IMR-90 (cell line): Measurements from ENCODE around the gene MIOX. TPM values are rescaled to one million over a fixed set of nuclear protein-coding genes. Genes with fewer than 3 reads are reported as not detected.

Experiments used
- ATAC-seq: fragments of 200-7000 bp; cut with Tn5 transposase; 2 replicates; pipeline ENCODE4 v1.9.1; 2020; ENCODE audit warnings: low read depth, mild to moderate bottlenecking, moderate library complexity
- BruUV-seq: library from RNA; stranded (reverse); fragments of 400-500 nt; replicated peaks from 2 replicates; lab custom pipeline; 2021; lab: Mats Ljungman, UMichigan
- CTCF ChIA-PET: fragments of 300-600 bp; formaldehyde crosslinking; extraction: SDS; loops from one replicate; lab custom pipeline; 2021; ENCODE audit warnings: antibody characterized with exemption; lab: Yijun Ruan, JAX
- POLR2A ChIA-PET: fragments of 300-600 bp; sonication (Branson Sonifier 250); formaldehyde crosslinking; loops from one replicate; lab custom pipeline; 2022; ENCODE audit warnings: antibody characterized with exemption; ENCODE audit not compliant: unreplicated experiment; lab: Charles Lee
- DNase-seq: peaks from one replicate; pipeline ENCODE4 v3.0.0; 2013
- H2AFZ ChIP-seq: replicated peaks from 2 replicates; pipeline ENCODE3; 2013; ENCODE audit warnings: low read length, mild to moderate bottlenecking; ENCODE audit not compliant: poor library complexity
- H2AK5ac ChIP-seq: 2 replicates; pipeline ENCODE4 v1.6.1; 2013; ENCODE audit warnings: low read depth, low read length, inconsistent platforms
- H2AK9ac ChIP-seq: replicated peaks from 2 replicates; pipeline ENCODE3; 2013; ENCODE audit warnings: mild to moderate bottlenecking, low read depth, low read length, moderate library complexity; ENCODE audit not compliant: poor library complexity
- H2BK120ac ChIP-seq: 2 replicates; pipeline ENCODE4 v1.6.1; 2013; ENCODE audit warnings: low read depth, low read length, inconsistent platforms
- H2BK15ac ChIP-seq: 3 replicates; pipeline ENCODE4 v1.6.1; 2013; ENCODE audit warnings: low read depth, low read length, inconsistent platforms
- H2BK20ac ChIP-seq: 2 replicates; pipeline ENCODE4 v1.6.1; 2013; ENCODE audit warnings: low read depth, mild to moderate bottlenecking, inconsistent platforms, low read length, moderate library complexity
- H2BK5ac ChIP-seq: 2 replicates; pipeline ENCODE4 v1.6.1; 2013; ENCODE audit warnings: mild to moderate bottlenecking, low read depth, low read length, inconsistent platforms; ENCODE audit not compliant: poor library complexity, severe bottlenecking
- H3K14ac ChIP-seq: replicated peaks from 2 replicates; pipeline ENCODE4 v1.6.1; 2013; ENCODE audit warnings: low read depth, low read length, inconsistent platforms
- H3K18ac ChIP-seq: 2 replicates; pipeline ENCODE4 v1.6.1; 2013; ENCODE audit warnings: low read depth, low read length, control low read depth
- H3K23ac ChIP-seq: 2 replicates; pipeline ENCODE4 v1.6.1; 2013; ENCODE audit warnings: low read depth, low read length, inconsistent platforms
- H3K27ac ChIP-seq: 2 replicates; pipeline ENCODE4 v1.5.1; 2013; ENCODE audit warnings: mild to moderate bottlenecking, control low read depth, low read length; ENCODE audit not compliant: insufficient read depth
- H3K27me3 ChIP-seq: 2 replicates; pipeline ENCODE4 v1.6.1; 2013; ENCODE audit warnings: low read length; ENCODE audit not compliant: control insufficient read depth, insufficient read depth
- H3K36me3 ChIP-seq: 2 replicates; pipeline ENCODE4 v1.6.1; 2013; ENCODE audit warnings: low read length, mixed read lengths; ENCODE audit not compliant: control insufficient read depth, insufficient read depth
- H3K4ac ChIP-seq: 2 replicates; pipeline ENCODE4 v1.6.1; 2013; ENCODE audit warnings: low read depth, low read length, inconsistent platforms
- H3K4me1 ChIP-seq: 2 replicates; pipeline ENCODE4 v1.6.1; 2013; ENCODE audit warnings: low read length, mixed read lengths; ENCODE audit not compliant: control insufficient read depth, insufficient read depth
- H3K4me2 ChIP-seq: 2 replicates; pipeline ENCODE4 v1.6.1; 2013; ENCODE audit warnings: low read depth, mild to moderate bottlenecking, control low read depth, low read length, moderate library complexity
- H3K4me3 ChIP-seq: 2 replicates; pipeline ENCODE4 v1.5.1; 2013; ENCODE audit warnings: low read depth, mild to moderate bottlenecking, control low read depth, low read length, moderate library complexity; ENCODE audit not compliant: insufficient read depth
- H3K56ac ChIP-seq: 2 replicates; pipeline ENCODE4 v1.6.1; 2013; ENCODE audit warnings: low read length, inconsistent platforms; ENCODE audit not compliant: insufficient read depth; ENCODE audit errors: extremely low read depth
- H3K79me1 ChIP-seq, 2 experiments: 2 replicates each; pipeline ENCODE4 v1.6.1; 2013; ENCODE audit warnings: low read length in 2 of 2, inconsistent platforms in 1 of 2, low read depth in 1 of 2
- H3K9ac ChIP-seq: 2 replicates; pipeline ENCODE4 v1.6.1; 2013; ENCODE audit warnings: low read depth, low read length, control low read depth
- H3K9me1 ChIP-seq: 2 replicates; pipeline ENCODE4 v1.6.1; 2013; ENCODE audit warnings: low read length, inconsistent platforms; ENCODE audit not compliant: insufficient read depth
- H3K9me3 ChIP-seq: 2 replicates; pipeline ENCODE4 v1.6.1; 2013; ENCODE audit warnings: low read length; ENCODE audit not compliant: control insufficient read depth, insufficient read depth
- H4K20me1 ChIP-seq: 2 replicates; pipeline ENCODE4 v1.6.1; 2013; ENCODE audit warnings: low read length, inconsistent platforms; ENCODE audit not compliant: insufficient read depth
- H4K5ac ChIP-seq: 2 replicates; pipeline ENCODE4 v1.6.1; 2013; ENCODE audit warnings: mild to moderate bottlenecking, low read depth, low read length, control low read depth
- H4K8ac ChIP-seq, 2 experiments: 2 replicates each; pipeline ENCODE4 v1.6.1; 2013; ENCODE audit warnings: low read depth in 2 of 2, low read length in 2 of 2, control low read depth in 1 of 2, inconsistent platforms in 1 of 2
- H4K91ac ChIP-seq: 2 replicates; pipeline ENCODE4 v1.6.1; 2013; ENCODE audit warnings: low read depth, low read length, inconsistent platforms; ENCODE audit not compliant: insufficient read depth
- BHLHE40 ChIP-seq: fragments of 150-350 bp; IDR thresholded peaks from 2 replicates; pipeline ENCODE4 v1.6.1; 2016; ENCODE audit warnings: mild to moderate bottlenecking, low read depth, low read length
- CEBPB ChIP-seq: IDR thresholded peaks from 2 replicates; pipeline ENCODE4 v1.6.1; 2012; ENCODE audit warnings: low read depth, low read length, improper control_type of control experiment
- MAZ ChIP-seq: IDR thresholded peaks from 2 replicates; pipeline ENCODE4 v1.6.1; 2012; ENCODE audit warnings: low read depth, mild to moderate bottlenecking, low read length, improper control_type of control experiment, moderate library complexity, borderline replicate concordance
- RAD21 ChIP-seq: IDR thresholded peaks from 2 replicates; pipeline ENCODE4 v1.6.1; 2012; ENCODE audit warnings: low read length, improper control_type of control experiment
- SMC3 ChIP-seq: fragments of 150-350 bp; IDR thresholded peaks from 2 replicates; pipeline ENCODE4 v1.6.1; 2016; ENCODE audit warnings: low read depth, mild to moderate bottlenecking, antibody characterized with exemption, low read length, moderate library complexity
- WGBS, 2 experiments: methylation state at CpG; one replicate each; pipeline versions ENCODE4 v1.1.5 to v1.1.7; 2013; ENCODE audit warnings: missing lambda C conversion rate in 2 of 2; ENCODE audit not compliant: insufficient read length in 1 of 2; ENCODE audit errors: extremely low coverage in 2 of 2; 5-methylcytosine and 5-hydroxymethylcytosine counted together
- dilution Hi-C: fragments of 300-500 bp; cut with HindIII; formaldehyde crosslinking; loops from one replicate; pipeline ENCODE4 v1.14.3; 2018; ENCODE audit warnings: low sequenced_read_pairs; ENCODE audit not compliant: unreplicated experiment
- in situ Hi-C: fragments of 300-500 bp; cut with MboI; formaldehyde crosslinking; loops from 3 replicates; pipeline ENCODE4 v1.14.3; 2019; ENCODE audit warnings: low sequenced_read_pairs, inconsistent platforms, mixed read lengths
- intact Hi-C: fragments of 100-400 bp; cut with micrococcal nuclease; formaldehyde crosslinking; loops from 2 replicates; pipeline ENCODE4 v1.10.0; 2022
- polyA plus RNA-seq, 3 experiments: library from polyadenylated mRNA; depleted of rRNA; stranded (reverse); fragments of >200 nt; gene quantifications; 2 replicates each; pipeline ENCODE4 v1.2.3, GENCODE V29; 2012; ENCODE audit warnings: low replicate concordance in 1 of 3
- total RNA-seq: library from RNA; depleted of rRNA; stranded (reverse); fragments of >200 nt; gene quantifications from 2 replicates; pipeline ENCODE4 v1.2.3, GENCODE V29; 2012
- TF ChIP-seq, protein P1 (sequence below): conservative IDR thresholded peaks from 2 replicates; pipeline ENCODE4 v1.5.1; 2012; ENCODE audit warnings: mild to moderate bottlenecking, low read depth, low read length, improper control_type of control experiment
- TF ChIP-seq, protein P2 (sequence below): fragments of 150-350 bp; IDR thresholded peaks from 2 replicates; pipeline ENCODE4 v1.6.1; 2016; ENCODE audit warnings: low read depth, mild to moderate bottlenecking, low read length, moderate library complexity, borderline replicate concordance

The MIOX gene
- total and polyA plus RNA-seq, 2 of the 4 experiments (the other 2 are of a cell fraction): not detected

DNA sequence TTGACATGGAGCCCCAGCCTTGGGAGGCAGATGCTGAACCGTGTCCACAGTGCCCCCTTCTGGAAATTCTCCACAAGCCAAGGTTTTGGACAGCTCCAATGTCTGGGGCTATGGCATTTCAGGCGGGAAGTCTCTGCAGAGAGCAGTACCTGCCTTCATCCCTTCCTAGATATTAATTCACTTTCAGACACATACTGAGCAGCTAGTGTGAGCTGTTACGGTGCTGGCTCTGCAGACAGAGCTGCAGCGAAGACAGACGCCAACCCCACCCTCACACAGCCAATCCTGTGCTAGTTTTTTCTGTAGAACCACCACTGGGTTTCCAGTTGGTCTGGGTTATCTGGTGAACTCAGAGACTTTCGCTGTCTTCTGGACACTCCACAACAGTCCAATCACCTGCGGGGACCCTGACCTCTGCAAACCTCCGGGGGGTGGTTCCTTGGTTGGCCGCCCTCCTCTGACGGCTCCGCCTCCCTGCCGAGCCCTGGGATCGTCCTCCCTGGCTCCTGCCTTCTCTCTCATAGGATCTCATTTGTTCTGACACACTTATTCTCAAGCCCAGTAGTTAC lies 11.7 kb downstream of the MIOX start:
- BruUV-seq: no TSS peak
- H3K4me3 ChIP-seq: no peak overlapping the region
- peaks cover 4% of the 10 kb centered on the region for H3K27me3 ChIP-seq
- H2AFZ ChIP-seq: no peak overlapping the region
- TF ChIP-seq CEBPB: no peak
- TF ChIP-seq, protein P1, sequence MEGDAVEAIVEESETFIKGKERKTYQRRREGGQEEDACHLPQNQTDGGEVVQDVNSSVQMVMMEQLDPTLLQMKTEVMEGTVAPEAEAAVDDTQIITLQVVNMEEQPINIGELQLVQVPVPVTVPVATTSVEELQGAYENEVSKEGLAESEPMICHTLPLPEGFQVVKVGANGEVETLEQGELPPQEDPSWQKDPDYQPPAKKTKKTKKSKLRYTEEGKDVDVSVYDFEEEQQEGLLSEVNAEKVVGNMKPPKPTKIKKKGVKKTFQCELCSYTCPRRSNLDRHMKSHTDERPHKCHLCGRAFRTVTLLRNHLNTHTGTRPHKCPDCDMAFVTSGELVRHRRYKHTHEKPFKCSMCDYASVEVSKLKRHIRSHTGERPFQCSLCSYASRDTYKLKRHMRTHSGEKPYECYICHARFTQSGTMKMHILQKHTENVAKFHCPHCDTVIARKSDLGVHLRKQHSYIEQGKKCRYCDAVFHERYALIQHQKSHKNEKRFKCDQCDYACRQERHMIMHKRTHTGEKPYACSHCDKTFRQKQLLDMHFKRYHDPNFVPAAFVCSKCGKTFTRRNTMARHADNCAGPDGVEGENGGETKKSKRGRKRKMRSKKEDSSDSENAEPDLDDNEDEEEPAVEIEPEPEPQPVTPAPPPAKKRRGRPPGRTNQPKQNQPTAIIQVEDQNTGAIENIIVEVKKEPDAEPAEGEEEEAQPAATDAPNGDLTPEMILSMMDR: peak; percentile 72
- TF ChIP-seq BHLHE40: no peak
- peak; percentile 74 for TF ChIP-seq RAD21
- peak; percentile 57 for TF ChIP-seq SMC3
- TF ChIP-seq, protein P2, sequence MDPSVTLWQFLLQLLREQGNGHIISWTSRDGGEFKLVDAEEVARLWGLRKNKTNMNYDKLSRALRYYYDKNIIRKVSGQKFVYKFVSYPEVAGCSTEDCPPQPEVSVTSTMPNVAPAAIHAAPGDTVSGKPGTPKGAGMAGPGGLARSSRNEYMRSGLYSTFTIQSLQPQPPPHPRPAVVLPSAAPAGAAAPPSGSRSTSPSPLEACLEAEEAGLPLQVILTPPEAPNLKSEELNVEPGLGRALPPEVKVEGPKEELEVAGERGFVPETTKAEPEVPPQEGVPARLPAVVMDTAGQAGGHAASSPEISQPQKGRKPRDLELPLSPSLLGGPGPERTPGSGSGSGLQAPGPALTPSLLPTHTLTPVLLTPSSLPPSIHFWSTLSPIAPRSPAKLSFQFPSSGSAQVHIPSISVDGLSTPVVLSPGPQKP: no peak
- TF ChIP-seq MAZ: 0 out of 2 replicates have a peak, but pooled peaks have one; percentile 15
- no peak overlapping the region for H3K23ac ChIP-seq
- no peak overlapping the region for H3K56ac ChIP-seq
- DNase-seq (peak; percentile 51), ATAC-seq (peak; percentile 98)
- dilution Hi-C loops: no loop called here
- H3K9me1 ChIP-seq: no peaks in the 10 kb centered on the region
- no peaks in the 10 kb centered on the region for H4K20me1 ChIP-seq
- no peak overlapping the region for H3K14ac ChIP-seq
- H4K91ac ChIP-seq: no peak overlapping the region
- H2BK20ac ChIP-seq: no peak overlapping the region
- H4K8ac ChIP-seq: no peak overlapping the region
- H3K4ac ChIP-seq: no peak overlapping the region
- no peaks in the 10 kb centered on the region for H3K9me3 ChIP-seq
- no peak overlapping the region for H2BK15ac ChIP-seq
- no peaks in the 10 kb centered on the region for H3K79me1 ChIP-seq
- no peak overlapping the region for H2BK120ac ChIP-seq
- intact Hi-C loops: loop anchor here (1.0 to 2.0 kb wide), 2 partner anchors 23 to 256 kb away; partner anchors contain the start of gene SBF1
- 0% methylated on average over 1 of the region's 13 CpGs; no CpG with 5 or more reads in 1 of the 2 experiments for WGBS, 2 experiments
- H2AK9ac ChIP-seq: peak overlapping the region; percentile 44
- H2BK5ac ChIP-seq: no peak overlapping the region
- H3K9ac ChIP-seq: no peak overlapping the region
- no peak overlapping the region for H3K27ac ChIP-seq
- no peak overlapping the region for H4K5ac ChIP-seq
- no peak overlapping the region for H3K18ac ChIP-seq
- H3K4me1 ChIP-seq: no peaks in the 10 kb centered on the region
- ChIA-PET POLR2A (no interaction called here), CTCF (interaction anchor here (0.5 to 0.9 kb wide), 3 partner anchors 8 to 143 kb away, joined by 3 to 4 read pairs (median 4); partner anchors contain the start of gene LMF2)
- no peak overlapping the region for H3K4me2 ChIP-seq
- H3K36me3 ChIP-seq: peaks cover 12% of the 10 kb centered on the region; the same call in 1 of the 2 replicates
- in situ Hi-C loops: no loop called here
- no peak overlapping the region for H2AK5ac ChIP-seq
